ENCODE measurements around the gene ADGRV1.
"Not testable (repeated sequence)": the region's sequence is repeated elsewhere in the genome, so short reads cannot be mapped to it uniquely, and the experiment has no call there.

ADGRV1 gene

DNA sequence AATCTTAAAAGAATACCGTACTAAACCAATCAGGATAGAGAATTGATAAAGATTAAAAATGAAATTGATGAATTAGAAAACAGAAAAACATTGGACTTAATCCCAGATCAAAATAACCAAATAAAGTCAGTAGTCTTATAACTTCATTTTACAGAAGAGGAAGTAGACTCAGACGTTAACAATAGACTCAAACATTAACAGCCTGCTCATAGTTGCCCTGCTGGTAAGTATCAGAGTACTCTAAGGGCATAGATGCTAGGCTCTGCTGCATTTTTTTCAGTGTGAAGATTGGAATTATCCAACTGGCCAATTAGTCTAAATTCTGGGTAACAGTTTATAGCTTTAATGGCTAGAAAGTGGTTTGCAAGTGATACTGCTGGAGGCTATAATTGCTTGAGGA is 42.9 kb downstream of the ADGRV1 start:
- DNase-seq: no peak

DNA sequence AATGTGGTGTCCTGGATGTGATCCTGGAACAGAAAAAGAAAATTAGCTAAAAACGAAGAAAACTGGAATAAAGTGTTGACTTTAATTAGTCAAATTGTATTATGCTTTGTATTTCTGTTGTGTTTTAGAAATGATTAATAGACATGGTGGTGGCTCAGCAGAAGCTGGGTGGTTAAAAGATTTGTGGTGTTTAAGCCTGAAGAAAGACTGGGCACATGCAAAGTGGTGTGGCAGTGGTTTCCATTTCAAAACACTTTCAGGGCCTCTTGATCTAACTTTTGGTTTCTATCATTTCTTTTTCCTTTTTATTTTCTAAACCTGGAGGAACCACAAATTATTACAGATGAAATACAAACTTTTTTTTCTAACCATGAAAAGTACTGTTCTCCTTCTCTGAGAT is 44.1 kb downstream of the ADGRV1 start:
- no peak for DNase-seq

DNA sequence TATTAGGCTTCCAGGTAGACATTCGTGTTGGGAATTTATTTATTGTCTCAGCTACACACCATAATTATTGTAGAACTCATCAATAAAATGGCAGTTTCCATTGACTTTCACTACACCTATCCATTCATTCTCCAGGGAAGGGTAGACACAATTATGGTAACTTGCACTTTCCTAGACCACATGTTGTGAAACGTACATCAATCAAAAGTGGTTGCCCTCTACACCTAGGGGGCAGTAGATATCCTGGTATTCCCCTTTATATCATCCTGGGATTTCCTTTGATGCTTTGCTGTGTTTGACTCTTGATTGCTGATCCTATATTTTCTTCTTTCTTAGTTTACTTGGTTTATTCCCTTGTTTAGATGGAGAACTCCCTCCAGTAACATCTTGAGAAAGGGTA is 47.9 kb downstream of the ADGRV1 start:
- DNase-seq: peak; percentile 13 to 26

DNA sequence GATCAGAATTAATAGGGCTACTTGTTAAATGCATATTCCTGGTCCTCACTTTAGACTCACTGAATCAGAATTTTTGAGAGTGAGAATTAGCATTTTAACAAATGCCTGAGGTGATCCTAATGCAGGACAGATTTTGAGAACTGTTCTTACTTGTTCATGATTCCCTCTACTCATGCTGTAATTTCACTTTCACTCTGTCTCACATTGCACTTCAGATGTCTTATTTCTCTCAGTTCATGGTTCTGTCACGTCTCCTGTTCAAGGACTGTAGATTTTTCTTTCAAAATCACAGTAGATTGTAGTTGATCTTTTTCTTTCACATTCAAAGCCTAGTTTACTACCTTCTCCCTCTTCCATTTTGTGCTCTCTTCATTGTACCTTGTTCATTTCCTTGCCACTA is 54.3 kb downstream of the ADGRV1 start:
- DNase-seq: no peak

DNA sequence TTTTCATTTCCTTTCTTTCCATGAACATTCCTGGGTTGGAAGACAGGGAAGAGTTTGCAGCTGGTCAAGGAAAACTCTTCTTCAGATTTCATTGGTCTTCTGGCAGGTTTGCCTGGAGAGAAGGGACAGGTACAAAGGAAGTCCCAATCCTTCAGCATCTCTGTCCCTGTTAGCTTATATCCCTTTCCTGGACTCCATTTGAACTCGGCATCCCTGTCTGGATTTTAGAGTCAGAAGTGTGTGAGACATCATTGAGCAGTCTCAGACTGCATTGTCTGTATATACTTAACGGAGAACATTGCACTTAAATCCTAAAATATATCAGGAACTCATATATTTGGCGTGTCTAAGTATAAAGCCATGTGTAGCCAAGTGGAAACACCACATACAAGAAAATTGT is 54.9 kb downstream of the ADGRV1 start:
- no peak for DNase-seq

DNA sequence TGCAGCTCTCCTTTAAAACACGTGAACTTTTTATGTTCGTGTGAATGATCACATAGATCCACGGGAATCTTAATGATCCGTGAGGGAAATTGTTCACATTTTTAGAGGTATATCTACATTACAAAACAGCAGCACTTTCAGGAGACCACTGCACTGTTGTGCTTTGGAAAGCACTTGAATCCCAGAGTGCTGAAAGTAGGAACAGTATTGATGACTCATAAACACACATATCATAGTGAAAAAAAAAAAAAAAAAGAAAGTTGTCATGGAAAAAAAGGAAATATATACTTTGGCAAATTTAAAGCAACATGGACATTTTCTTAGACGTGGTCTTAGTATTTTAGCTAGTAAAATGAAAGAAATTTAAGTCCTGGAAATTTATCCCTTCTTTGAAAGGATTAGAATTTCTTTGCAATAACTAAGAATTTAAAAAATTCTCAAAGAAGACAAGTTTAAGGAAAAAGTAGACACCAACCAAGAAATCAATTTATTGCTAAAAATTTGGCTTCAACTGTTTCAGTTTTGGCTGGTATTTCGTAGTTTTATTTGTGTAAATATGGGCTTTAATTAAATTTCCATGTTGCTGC is 55.4 kb downstream of the ADGRV1 start:
- no peak for DNase-seq

DNA sequence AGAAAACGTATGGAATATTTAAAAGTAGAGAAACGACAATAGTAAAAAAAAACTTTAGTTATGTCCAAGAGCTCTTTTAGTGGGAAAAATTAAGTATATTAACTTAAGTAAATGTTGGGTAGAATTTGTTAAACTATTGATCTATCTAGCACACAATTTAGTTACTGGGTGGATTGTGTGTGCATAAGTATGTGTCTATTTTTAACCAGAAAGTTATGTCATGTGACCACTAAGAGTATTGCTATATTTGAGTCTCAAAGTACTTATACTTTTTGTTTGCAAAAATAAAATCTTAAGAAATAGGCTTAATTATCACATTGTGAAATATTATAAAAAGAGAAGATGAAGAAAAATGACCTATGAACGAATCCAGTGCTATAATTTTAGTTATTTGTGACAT is 56.8 kb downstream of the ADGRV1 start:
- no peak for DNase-seq

DNA sequence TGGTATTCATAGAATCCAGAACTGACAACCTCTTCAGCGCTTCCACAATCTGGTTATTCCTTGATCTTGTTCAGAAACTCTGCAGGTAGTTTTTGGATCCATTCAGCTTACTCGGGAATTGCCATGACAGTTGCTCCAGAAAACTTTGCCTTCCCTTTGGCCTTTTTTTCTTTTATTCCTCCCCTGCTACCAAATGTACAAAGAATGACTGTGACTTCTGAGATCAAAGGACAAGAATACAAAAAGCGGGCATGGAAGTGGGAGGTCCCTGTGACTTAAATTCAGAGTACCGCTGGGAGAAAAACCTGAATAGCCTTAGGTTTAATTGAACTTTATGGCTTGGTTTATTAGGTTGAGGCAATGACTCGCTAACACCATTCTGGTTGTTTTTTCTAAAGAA is 59.5 kb downstream of the ADGRV1 start:
- DNase-seq: no peak

DNA sequence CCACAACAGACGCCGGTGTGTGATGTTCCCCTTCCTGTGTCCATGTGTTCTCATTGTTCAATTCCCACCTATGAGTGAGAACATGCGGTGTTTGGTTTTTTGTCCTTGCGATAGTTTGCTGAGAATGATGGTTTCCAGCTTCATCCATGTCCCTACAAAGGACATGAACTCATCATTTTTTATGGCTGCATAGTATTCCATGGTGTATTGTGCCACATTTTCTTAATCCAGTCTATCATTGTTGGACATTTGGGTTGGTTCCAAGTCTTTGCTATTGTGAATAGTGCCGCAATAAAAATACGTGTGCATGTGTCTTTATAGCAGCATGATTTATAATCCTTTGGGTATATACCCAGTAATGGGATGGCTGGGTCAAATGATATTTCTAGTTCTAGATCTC is 61.2 kb downstream of the ADGRV1 start:
- DNase-seq: not testable (repeated sequence)

DNA sequence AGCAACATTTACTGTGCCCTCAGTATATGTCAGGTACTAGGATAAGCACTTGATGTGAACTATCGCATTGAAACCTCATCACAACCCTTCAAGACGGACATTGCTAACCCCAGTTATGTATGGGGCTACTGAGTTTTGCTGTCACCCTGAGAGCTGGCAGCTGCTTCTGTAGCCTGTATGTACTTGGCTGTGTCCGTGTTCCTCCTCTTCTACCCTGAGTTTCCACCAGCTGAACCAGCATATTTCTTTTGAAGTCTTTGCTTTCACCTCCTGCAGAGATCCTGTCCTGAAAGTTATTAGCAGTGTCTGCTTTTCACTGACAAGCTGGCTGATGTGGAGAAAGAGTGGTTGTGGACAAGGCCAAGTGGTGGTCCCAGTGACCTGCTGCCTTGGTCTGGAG is 63.3 kb downstream of the ADGRV1 start:
- no peak for DNase-seq

DNA sequence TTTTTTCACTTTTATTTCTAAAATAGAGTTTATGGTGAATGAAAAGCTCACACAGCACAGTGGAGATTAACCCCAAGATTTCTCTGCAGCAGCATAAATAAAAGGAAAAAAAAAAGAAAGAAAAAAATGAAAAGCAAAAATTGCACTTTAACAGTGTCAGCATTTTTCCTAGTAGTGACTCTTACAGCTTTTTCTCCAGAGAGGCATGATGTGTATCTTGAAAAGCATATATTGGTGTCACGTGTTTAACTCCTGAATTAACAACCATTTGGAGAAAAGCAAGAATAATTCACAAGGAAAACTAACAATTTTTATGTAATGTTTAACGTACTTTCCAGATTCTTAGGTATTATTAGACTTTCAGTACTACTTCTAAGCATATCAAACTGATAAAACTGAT is 67.9 kb downstream of the ADGRV1 start:
- DNase-seq: no peak

DNA sequence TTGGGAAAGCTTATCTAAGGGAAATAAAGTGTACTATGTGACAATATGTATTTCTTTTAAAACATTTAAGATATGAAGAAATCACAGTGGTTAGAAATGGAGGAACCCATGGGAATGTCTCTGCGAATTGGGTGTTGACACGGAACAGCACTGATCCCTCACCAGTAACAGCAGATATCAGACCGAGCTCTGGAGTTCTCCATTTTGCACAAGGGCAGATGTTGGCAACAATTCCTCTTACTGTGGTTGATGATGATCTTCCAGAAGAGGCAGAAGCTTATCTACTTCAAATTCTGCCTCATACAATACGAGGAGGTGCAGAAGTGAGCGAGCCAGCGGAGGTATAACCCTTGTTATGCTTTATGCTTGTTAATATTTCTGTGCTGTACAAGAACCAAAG is 69.9 kb downstream of the ADGRV1 start:
- no peak for DNase-seq

DNA sequence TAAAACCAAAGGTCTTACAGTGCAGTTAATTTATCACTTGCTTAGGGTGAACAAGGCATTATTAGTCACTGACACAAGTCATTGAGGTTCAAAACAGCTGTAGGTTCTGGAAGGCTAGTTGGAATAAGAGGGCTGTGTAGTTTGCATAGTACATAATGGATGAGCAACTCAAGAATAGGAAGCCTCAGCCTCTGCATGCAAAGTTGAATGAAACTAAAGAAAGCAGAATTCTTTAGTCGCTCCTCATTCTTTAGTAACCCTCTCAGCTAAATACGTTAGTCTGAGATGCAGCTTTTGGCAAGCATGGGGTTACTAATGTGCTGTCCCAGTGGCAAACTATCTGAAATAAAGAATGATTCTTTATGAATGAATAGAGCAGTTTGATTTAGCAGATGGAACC is 74.2 kb downstream of the ADGRV1 start:
- no peak for DNase-seq

DNA sequence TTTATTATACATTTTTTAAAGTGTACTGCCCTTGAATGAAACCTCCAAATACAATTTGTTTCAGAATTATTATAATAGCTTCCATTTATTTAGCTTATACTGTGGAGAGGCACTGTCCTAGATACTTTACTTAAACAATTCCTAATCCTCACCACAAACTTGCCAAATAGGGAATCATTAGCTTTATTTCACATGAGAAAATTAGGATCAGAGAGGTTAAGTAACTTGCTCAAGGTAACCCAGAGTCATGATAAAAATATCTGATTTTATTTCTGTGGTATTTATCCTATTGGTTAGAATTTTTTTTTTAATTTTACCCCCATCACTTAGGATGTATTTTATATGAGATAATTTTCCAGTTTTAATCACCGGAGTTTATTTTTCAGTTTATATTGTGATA is 78.4 kb downstream of the ADGRV1 start:
- DNase-seq: no peak

DNA sequence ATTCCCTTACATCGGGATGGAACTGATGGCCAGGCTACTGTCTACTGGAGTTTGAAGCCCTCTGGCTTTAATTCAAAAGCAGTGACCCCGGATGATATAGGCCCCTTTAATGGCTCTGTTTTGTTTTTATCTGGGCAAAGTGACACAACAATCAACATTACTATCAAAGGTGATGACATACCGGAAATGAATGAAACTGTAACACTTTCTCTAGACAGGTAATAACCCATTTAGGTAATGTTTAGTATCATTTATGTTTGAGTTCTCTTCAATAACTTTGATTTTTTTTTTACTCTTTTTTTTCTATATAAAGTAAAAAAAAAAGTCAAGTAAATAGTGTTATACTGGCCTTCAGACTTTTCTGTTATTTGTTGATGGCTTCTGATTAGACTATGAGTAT is 79.1 kb downstream of the ADGRV1 start:
- DNase-seq: no peak

DNA sequence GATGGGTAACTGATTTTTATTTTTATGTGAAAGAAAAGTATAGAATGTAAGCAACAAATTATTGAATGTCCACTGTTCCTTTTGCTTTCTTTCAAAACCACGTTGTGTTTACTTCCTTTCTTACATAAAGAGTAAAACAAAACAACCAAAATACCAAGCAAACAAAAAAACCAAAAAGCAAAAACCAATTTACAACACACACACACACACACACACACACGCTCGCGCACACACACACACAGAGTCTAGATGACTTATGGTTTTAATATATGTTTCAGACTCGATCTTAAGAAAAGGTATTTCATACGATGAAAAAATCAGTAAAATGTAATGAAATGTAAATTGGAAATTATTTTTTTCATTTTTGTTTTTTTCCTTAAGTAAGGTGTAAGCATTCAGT is 80.3 kb downstream of the ADGRV1 start:
- DNase-seq: no peak

DNA sequence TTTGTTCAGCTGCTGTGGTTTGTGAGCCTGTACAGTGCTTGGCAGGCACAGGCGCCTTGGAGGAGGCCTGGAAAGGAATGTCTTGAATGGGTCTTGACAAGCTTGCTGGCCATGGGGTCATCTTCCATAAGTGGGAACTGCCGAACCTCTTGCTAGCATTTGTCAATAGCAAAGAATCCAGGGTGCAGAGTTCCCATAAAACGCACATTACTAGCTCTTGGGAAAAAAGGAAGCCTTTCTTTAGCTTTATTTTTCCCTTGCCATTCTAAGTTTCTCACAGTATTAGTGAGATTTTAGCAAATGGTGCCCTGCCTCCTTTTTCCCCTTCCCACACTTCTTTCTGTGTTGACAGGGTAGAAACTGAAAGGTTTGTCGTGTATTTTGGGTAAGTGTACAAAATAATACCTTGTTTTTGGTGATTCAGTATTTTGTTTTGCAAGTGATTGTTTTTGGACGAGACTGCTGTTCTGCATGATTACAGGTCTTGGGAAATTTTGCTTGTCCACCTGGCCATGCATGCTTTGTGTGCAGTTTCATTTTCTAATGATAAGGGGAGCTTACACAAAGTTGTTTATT is 82.0 kb downstream of the ADGRV1 start:
- no peak for DNase-seq

DNA sequence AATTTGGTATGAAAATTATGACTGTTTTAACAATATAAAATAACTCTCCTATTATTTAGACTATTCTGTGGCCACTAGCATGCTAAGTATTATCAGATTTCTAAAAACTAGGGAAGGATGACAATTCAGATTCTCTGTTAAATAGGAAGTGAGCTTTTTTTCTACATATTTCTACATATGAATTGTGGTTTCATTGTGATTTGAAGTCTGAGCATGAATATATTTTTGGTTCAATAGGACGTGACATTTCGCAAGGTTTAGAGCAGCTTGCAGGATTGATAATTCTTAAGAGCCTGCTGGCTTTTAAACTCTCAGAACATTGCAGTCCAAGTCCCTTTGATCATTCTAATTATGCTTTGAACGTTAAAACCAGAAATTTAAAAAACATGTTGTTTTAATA is 82.9 kb downstream of the ADGRV1 start:
- DNase-seq: peak; percentile 4 to 23

DNA sequence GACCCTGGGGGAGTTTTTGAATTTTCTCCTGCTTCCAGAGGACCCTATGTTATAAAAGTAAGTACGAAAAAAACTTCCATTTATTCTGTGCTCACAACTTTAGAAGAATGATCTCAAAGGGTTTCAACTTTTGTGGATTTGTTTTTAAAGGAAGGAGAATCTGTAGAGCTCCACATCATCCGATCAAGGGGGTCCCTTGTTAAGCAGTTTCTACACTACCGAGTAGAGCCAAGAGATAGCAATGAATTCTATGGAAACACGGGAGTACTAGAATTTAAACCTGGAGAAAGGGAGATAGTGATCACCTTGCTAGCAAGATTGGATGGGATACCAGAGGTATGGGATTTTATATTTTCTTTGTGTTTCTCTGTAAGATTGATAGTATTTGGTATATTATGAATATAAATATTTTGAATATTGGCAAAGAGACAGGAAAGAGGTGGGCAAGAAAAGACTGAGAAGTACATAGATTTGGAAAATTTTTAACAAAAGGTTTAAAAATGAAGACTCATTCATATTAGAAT is 84.2 kb downstream of the ADGRV1 start:
- no peak for DNase-seq

DNA sequence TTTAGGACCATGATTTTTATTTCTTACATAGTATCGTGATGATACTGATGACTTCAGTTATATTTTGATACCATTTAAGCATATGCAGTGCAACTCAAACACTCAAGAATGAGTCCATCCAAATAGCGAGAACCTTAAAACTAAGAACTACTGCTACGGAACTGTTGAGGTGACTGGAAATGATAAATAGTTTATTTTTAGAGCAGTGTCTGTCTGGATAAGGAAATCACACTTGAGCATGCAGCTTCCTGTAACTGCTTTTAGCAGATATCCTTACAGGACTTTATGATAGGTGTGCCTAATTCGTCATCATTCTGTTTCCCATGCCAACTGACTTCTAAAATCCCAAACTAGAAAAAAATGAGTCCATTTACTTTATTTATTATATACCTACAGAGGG is 85.5 kb downstream of the ADGRV1 start:
- DNase-seq: no peak

DNA sequence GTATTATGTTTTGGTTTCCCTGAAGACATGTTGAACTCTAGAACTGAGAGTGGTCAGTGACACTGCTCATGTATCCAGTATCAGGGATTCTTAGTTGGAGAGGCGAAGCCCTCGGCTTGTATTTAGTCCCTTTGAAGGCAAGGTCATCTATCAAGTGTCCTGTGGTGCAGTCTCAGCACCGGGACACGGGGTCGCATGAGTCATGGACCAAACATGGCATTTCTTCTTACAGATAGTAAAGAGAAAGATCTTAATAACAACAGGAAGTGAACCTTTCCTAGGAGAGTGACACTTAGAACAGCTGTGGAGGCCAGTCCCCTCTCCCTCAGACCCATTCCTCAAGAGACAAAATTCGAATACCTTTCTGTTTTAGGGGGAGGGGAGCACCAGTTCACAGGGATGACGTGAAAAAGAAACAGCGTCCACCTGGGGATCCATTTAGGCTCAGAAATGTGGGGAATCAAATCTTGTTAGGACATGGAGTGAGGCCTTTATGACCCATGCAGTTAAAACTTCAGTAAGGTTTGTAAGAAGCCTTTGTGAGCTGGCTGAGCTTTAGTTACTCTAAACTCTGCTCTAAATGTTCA is 86.5 kb downstream of the ADGRV1 start:
- no peak for DNase-seq

DNA sequence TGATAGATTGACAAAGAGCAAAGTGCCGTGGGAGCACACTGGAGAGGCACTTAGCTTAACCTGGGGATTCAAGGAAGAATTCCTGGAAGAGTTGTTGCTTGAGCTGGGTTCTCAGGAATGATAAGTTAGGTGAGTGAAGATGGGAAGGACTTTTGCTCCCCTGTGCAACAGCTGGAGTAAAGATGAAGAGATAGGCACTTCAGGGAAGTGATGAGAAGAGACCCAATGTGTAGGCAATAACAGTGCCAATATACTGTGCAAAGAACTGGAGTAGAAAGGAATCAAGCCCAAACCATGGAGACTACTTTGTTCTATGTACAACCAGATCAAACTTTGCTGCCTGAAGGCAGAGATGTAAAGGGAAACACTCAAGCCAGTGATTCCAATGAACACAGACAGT is 92.2 kb downstream of the ADGRV1 start:
- DNase-seq: no peak

DNA sequence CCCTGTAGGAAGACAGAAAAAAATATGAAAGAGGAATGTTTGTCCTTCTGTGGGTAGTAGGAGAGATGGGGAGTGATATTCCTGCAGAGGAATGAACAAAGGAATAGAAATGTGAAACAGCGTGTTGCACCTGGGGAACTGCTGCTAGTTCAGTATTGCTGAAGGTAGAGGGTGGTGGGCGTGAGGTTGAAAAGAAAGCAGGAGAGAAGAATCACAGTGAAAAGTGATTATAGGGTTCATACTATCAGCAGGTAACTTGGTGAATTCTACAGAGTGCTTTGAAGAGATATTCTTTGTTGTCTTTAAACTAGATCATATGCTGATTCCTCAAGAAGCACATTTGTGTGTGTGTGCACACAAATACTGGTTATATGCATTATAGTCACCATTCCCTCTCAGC is 95.6 kb downstream of the ADGRV1 start:
- DNase-seq: no peak

DNA sequence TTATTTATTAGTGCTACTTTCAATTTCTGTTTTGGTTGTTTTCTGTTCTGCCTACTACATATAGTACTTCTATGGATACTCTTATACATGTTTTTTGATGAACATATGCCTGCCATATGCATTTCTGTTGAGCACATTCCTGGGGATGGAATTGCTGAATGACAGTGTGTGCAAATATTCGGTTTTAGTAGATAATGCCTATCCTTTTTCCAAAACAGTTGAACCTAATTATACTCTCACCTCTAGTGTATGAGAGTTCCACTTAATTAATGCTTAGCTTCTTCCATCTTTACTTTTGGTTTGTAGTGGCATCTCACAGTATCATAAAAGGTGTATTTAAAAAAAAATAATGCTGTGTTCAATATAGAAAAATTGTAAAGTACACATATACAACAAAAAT is 96.8 kb downstream of the ADGRV1 start:
- no peak for DNase-seq

DNA sequence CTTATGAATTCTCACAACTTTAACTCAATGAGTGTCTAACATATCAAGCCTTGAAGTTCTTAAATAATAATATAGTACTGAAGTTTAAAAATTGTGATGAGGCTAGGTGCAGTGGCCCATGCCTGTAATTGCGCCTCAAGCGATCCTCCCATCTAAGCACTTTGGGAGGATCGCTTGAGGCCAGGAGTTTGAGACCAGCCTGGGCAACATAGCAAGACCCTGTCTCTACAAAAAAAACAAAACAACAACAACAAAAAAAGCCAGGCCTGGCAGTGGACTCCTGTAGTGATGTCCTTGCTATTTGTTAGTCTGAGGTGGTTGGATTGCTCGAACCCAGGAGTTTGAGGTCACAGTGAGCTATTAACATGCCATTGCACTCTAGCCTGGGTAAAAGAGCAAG is 98.4 kb downstream of the ADGRV1 start:
- DNase-seq: no peak
